K562 (cell line): ENCODE measurements around the gene IQCE.

Experiments
- SMARCA4 ChIP-seq: fragments of 450-650 bp; IDR thresholded peaks from 2 replicates; pipeline ENCODE4 v1.6.1; 2016
- SMARCC2 ChIP-seq: fragments of 450-650 bp; IDR thresholded peaks from 2 replicates; pipeline ENCODE4 v1.6.1; 2017; ENCODE audit warnings: antibody characterized with exemption, moderate library complexity, mild to moderate bottlenecking, low read depth
- ZNF280B ChIP-seq: fragments of 250-450 bp; sonication (Bioruptor Pico); IDR thresholded peaks from 2 replicates; pipeline ENCODE4 v1.5.1; 2021; ENCODE audit warnings: mild to moderate bottlenecking
- TF ChIP-seq, protein P1 (sequence below), 3 experiments: IDR thresholded peaks in 2 of 3; conservative IDR thresholded peaks in 1 of 3; 2 replicates each; pipeline ENCODE4 v1.5.1; 2011 to 2012; ENCODE audit warnings: low read length in 3 of 3, mild to moderate bottlenecking in 3 of 3, control low read depth in 2 of 3, improper control_type of control experiment in 1 of 3, inconsistent platforms in 1 of 3, low read depth in 1 of 3, mixed read lengths in 1 of 3, moderate library complexity in 1 of 3; ENCODE audit not compliant: insufficient read depth in 2 of 3

DNA sequence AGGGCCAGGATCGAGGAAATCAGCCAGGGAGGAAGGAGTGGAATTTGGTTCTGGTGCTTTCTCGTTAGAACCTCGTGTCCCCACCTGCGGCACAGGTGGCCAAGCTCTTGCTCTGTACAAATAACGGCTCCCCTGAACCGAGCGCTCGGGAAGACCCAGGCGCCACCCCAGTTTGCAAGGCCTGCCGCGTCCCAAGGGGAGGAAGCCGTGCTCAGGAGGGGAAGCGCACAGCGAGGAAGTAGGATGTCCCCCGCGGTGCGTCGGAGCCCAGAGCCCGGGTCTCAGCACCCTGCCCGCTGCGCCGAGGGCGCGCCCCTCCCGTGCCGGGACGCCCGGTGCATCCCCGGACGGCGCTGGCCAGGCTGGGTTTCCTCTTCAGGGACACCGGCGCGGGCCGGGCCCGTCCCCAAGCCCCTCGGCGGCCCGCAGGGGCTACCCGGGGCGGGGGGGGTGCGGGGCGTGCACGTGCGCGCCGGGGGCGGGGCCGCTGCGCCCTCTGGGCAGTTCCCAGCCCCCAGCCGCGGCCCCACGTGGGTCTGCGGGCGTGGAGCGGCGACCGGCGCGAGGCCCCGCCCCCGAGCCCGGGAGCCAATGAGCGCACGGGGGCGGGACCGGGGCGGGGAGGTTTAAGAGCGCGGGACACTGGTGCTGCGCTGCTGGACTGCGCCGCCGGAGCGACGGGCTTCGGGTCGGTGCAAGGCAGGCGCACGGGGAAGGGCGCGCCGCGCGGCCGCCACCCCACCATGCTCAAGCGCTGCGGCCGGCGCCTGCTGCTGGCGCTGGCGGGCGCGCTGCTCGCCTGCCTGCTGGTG lies 39.5 kb upstream of the IQCE start, which contains the start of gene LFNG:
- TF ChIP-seq, protein P1, sequence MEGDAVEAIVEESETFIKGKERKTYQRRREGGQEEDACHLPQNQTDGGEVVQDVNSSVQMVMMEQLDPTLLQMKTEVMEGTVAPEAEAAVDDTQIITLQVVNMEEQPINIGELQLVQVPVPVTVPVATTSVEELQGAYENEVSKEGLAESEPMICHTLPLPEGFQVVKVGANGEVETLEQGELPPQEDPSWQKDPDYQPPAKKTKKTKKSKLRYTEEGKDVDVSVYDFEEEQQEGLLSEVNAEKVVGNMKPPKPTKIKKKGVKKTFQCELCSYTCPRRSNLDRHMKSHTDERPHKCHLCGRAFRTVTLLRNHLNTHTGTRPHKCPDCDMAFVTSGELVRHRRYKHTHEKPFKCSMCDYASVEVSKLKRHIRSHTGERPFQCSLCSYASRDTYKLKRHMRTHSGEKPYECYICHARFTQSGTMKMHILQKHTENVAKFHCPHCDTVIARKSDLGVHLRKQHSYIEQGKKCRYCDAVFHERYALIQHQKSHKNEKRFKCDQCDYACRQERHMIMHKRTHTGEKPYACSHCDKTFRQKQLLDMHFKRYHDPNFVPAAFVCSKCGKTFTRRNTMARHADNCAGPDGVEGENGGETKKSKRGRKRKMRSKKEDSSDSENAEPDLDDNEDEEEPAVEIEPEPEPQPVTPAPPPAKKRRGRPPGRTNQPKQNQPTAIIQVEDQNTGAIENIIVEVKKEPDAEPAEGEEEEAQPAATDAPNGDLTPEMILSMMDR (IDR thresholded peaks at IDR 0.05 in 2 of 3, conservative IDR thresholded peaks at IDR 0.05 in 1 of 3; ENCODE audit: insufficient read depth in 2 of 3, low read depth in 1 of 3, low read length in 3 of 3) = no peak
- no peak for TF ChIP-seq SMARCA4
- no peak for TF ChIP-seq SMARCC2
- TF ChIP-seq ZNF280B (CRISPR knock-in tag) = no peak
